Stimulated activated CD8-positive, alpha-beta memory T cell treated with anti-CD3 and anti-CD28 coated beads, Interleukin-7, amount 100 ng/mL, for 1 hour (primary cell): ENCODE results near the gene BEX4.
"Not testable (repeated sequence)": the region's sequence is repeated elsewhere in the genome, so short reads cannot be mapped to it uniquely, and the experiment has no call there.

Source experiments
- DNase-seq, 2 donors: peaks; one replicate each; pipeline ENCODE4 v3.0.0-alpha.2; 2020; ENCODE audit warnings: low read depth in 2 of 2

Gene BEX4, protein sequence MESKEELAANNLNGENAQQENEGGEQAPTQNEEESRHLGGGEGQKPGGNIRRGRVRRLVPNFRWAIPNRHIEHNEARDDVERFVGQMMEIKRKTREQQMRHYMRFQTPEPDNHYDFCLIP

DNA sequence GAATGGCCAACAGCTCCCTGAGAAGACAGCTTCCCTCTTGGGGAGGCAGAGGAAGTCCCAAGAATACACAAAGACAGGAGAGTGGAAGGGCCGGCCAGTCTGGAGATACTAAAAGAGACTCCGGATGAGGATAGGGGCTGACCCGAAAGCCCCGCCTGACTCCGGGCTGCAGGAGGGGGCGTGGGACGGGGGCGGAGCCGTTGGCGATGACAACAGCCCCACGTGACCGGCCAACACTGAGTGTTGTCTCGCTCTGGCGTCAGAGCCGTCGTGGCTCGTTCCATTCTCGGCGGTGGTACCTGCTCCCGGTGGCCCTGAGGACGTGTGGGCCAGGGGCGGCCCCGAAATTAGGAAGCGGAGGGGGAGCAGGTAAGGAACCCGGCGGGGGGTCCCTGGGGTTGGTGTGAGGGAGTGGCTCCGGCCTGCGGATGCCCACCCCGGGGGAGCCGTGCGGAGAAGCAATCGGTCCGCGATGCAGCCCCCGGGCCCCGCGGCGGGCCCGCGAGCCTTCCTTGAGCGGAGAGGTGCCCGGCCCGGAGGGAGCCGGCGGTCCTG is at the start of gene BEX4:
TSS of gene BEX4 (plus strand) at position 239 of the 555 bp plus-strand sequence. CDS start 1,046 bp downstream, outside the sequence.
- DNase-seq: peak; percentile 55 to 58

GRCh38 chrX:103170216-103170615 is 44.7 kb upstream of the BEX4 start:
- no peak for DNase-seq

GRCh38 chrX:103171353-103171752 is 43.6 kb upstream of the BEX4 start:
- no peak for DNase-seq

DNA sequence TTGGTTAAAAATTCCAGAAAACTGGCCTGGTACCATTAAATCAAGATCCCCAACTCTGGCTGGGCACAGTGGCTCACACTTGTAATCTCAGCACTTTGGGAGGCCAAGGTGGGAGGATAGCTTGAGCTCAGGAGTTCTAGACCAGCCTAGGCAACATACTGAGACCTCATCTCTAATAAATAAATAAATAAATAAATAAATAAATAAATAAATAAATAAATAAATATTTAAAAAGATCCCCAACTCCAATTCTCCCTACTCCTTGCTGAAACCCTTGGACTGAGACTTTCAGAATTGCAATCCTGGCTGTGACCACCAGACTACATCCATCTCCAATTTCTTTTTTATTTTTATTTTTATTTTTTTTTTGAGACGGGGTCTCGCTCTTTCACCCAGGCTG is 39.7 kb upstream of the BEX4 start:
- not testable (repeated sequence) for DNase-seq

DNA sequence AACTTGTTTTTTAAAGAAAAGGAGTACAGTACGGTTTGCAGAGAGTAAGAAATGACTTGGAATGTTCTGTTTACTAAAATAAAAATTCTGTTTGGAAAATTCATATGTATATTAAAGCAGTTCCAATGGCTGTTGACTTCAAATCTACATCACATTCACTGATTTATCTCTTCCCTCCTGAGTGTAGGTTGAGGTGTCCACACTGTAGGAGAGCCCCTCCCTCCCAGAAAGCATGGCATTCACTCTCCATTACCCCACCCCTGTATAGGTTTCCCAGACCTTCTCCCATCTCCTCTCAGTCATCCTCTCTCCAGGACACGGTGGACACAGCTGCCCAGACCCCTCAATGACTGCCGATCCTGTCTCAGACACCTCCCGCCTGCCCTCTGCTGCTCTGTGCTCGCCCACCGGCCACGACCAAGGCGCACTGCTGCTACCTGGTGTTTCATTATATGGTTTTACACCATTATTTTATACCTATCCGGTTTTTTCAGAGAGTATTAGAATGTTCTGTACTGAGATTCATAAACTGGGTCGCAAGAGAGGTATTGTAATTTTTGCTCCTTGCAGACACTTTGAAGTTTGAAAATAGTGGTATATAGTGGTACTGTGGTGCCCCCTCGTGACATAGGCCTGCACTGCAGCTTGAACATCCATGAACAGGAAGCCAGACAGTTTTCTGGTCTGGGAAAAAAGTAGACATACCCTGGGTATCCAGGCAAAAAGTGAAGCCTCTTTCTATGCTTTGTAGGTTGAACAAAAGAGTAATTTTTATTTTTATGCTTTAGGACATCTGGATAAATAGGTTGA is 38.8 kb upstream of the BEX4 start:
- peak in 1 of 2 donors; percentile 3 for DNase-seq

DNA sequence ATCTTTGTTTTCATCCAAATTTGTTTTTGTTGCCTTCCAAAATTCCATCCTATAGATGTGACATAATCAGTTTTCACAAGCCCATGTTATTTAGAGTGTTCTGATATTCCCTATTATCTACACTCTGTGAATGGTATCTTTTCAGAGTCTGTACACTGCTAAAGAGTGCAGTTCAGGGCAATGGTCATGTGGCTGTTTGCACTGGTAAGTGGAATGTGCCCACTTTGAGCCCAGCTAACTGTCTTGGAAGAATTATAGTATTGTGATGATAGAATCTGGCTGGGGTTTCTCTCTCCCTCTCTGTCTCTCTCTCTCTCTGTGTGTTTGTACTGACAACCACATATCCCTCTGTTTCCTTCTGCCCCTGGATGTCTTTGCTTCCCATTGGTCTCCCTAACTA is 37.4 kb upstream of the BEX4 start:
- no peak for DNase-seq

DNA sequence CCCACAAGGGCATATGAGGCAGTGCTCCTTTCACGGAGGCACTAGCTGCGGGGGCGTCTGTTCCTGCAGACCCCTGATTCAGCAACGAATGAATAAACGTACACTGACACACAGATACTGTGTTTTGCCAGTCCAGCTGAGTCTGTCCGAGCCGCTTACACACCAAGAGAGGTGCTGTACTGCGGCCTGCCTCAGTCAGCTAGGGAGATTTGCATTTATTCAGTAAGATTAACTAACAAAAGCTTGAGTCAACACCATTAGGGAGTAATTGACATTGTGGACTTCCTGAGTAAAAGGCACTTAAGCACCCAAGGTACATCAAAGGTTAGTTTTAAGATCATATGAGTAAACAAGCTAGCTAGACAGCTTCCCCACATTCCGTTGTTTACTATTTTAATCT is 31.0 kb upstream of the BEX4 start:
- no peak for DNase-seq

GRCh38 chrX:103187953-103188475 is 26.9 kb upstream of the BEX4 start:
- DNase-seq: no peak

DNA sequence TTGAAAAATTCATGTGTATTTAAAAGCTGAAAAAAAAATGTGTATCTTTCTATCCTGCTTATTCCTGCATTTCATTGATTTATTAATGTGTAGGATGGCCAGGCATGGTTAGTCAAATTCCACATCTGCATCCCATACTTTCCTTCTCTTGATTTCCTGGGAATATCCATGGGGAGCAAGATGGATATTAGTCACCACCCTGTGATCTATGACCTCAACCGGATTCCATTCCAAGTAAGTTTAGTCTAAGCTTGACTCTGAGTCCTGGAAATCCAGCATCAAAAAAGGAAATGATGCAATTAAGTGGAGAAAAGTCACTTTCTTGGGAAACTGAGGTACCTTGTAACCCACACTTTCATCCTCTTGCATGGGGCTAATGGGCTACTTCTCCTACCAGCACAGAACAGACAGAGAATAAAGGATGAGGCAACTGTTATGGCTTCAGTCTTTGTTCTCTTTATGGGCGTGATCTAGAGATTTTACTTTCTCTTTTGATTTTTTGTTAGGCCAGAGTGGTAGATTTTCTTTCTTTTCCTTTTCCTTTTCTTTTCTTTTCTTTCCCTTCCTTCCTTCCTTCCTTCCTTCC is 17.1 kb upstream of the BEX4 start:
- no peak for DNase-seq

DNA sequence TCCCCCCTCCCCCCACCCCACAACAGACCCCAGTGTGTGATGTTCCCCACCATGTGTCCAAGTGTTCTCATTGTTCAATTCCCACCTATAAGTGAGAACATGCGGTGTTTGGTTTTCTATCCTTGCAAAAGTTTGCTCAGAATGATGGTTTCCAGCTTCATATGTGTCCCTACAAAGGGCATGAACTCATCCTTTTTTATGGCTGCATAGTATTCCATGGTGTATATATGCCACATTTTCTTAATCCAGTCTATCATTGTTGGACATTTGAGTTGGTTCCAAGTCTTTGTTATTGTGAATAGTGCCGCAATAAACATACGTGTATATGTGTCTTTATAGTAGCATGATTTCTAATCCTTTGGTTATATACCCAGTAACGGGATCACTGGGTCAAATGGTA is 16.2 kb upstream of the BEX4 start:
- not testable (repeated sequence) for DNase-seq

DNA sequence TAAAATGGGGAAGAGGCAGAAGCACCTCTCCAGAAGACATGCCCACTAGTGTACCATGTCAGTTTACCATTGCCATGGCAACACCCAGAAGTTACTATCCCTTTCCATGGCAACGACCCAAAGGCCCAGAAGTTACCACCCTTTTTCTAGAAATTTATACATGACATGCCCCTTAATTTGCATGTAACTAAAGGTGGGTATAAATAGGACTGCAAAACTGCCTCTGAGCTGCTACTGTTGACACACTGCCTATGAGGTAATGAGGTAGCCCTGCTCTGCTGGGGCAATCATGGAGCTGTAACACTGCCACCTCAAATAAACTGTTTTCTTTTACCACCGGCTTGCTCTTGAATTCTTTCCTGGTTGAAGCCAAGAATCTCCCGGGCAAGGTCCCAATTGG is 13.9 kb upstream of the BEX4 start:
- no peak for DNase-seq

GRCh38 chrX:103210056-103210455 is 4.9 kb upstream of the BEX4 start:
- no peak for DNase-seq

- DNase-seq: peak in 1 of 2 donors; percentile 2
Measured at GRCh38 chrX:103211012-103211715, 3.7 kb upstream of the BEX4 start.

DNA sequence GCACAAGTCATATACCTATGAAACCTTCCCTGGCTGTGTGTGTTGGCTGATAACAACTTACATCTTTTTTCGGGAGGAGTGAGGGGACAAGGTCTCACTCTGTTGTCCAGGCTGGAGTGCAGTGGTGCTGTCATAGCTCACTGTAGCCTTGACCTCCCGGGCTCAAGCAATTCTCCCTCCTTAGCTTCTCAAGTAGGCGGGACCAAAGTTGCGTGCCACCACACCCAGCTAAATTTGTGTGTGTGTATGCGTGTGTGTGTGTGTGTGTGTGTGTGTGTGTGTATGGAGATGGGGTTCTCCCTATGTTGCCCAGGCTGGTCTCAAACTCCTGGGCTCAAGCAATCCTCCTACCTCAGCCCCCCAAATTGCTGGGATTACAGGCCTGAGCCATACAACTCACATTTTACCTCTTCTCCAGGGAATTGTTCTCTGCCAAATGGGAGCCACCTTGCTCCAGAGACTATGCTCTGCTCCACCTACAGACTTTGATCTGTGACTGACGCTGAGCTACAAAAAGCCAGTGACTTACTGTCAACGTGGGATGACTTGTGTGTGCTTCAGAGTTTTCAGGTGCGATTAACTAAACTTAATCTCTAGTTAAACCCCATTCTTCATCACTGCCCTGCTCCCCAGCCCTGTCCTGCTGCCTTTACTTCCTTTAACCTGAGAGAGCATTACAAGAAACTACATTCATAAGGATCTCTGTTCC is 2.0 kb upstream of the BEX4 start:
- no peak for DNase-seq

DNA sequence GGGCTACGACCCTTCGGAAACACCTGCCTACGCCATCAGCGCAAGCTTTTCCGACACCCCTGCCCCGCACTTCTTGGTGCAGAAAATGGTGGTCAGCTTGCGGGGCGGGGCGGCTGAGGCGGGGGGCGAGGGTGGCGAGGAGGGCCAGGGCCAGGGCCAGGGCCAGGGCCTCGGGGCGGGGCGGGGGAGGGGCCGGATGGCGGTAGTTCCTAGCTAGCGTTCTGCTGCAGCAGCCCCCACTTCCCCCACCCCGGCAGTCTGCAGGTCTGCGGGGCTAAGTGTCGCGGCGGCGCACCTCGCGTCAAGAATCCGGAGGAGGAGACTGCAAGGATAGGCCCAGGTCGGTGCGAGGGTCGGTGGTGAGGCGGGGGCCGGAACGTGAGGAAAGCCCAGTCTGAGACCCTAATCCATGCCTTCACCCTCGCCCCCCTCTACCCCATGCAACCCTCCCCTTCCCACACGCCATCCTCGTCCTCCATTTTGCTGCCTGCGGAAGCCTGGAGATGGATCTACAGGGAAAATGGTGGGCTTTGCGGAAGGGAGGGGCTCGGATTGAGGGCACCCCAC is 600 bp downstream of the BEX4 start:
- DNase-seq: peak in 1 of 2 donors; percentile 3

DNA sequence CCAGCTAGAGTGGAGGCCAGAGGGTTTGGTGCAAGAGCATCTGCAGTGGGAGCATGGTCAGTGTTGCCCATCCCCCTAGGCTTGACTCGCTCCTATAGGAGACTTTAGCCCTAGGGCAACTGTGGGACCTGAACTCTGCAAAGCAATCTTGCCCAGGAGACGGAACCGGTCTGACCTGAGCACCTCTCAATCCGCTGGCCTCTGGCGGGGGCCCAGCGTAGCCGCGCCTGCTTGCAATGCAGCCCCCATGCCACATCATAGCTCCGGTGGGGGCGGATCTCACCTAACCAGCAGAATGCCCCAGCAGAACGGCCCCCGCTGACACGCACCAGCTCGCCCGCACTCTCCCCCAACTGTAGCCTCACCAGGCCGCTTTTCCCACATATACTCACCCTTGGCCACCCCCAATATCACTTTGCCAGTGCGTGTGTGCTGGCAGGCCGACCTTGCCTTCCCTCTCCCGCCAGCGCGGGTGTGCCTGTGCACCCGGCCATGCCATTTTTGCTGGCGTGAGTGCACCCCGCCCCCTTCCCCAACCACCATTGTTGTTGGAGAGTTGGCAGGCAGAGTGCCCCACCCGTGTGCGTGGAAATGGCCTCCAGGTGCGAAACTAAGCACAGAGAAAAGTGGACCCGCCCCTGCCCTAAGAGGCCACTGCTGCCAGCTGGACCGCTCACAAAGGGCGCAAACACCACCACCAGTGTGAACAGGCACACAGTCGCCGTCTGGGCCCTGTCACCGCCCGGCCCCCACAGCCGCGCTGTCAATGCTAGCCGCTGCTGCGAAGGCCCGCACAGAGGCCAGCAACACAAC is 5.8 kb downstream of the BEX4 start:
- no peak for DNase-seq

DNA sequence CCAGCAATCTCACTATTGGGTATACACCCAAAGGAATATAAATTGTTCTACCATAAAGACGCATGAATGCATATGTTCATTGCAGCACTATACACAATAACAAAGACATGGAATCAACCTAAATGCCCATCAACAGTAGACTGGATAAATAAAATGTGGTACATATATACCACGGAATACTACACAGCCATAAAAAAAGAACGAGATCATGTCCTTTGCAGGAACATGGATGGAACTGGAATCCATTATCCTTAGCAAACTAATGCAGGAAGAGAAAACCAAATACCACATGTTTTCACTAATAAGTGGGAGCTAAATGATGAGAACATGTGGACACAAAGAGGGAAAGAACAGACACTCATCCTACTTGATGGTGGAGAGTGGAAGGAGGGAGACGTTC is 11.0 kb downstream of the BEX4 start:
- DNase-seq: not testable (repeated sequence)

DNA sequence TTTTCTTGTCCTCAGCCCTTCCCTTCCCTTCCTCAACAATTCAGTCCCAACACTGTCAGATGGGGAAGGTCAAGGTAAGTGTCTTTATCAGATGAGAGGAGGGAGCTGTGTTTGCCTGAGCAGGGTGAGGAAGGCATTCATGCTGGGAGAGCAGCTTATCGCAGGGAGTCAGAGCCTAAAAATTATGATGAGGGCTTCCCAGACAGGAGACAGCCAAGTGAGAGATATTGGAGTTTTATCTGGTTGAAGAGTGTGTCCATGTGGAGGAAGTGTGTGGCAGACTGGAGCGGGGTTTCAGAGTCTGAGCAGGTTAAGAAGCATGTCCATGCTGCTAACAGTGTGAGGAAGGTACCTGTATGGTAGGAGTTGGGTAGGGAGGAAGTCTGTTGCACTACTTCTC is 18.4 kb downstream of the BEX4 start:
- DNase-seq: no peak

DNA sequence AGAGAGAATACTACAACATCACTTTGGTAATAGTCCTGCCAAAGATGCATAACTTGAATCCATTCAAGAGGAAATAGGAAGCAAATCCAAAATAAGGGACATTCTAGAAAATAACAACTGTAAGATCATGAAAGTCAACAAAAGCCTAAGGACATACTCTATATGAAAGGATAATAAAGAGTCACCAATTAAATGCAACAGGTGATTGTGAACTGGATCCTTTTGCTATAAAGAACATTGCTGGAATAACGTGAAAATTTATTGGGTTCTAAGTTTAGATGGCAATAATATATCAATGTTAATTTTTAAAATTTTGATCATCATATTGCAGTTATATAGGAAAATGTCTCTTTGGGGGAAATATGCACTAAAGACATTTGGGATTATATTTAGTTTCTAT is 20.0 kb downstream of the BEX4 start:
- DNase-seq: no peak

GRCh38 chrX:103235608-103236007 is 20.7 kb downstream of the BEX4 start:
- not testable (repeated sequence) for DNase-seq
